GM12878 (cell line): ENCODE data around the gene RHOBTB1.

ENCODE experiments used
- RFX5 ChIP-seq: IDR thresholded peaks from 2 replicates; pipeline ENCODE4 v1.6.1; 2011; ENCODE audit warnings: low read depth, low read length, improper control_type of control experiment
- SMC3 ChIP-seq: IDR thresholded peaks from 2 replicates; pipeline ENCODE4 v1.6.1; 2011; ENCODE audit warnings: low read length, improper control_type of control experiment, borderline replicate concordance
- TF ChIP-seq, protein P1 (sequence below), 3 experiments: IDR thresholded peaks in 2 of 3; conservative IDR thresholded peaks in 1 of 3; 2 replicates each; pipeline ENCODE4 v1.5.1; 2011; ENCODE audit warnings: low read depth in 3 of 3, low read length in 3 of 3, mild to moderate bottlenecking in 3 of 3, control low read depth in 2 of 3, moderate library complexity in 2 of 3, inconsistent platforms in 1 of 3, mixed read lengths in 1 of 3; ENCODE audit not compliant: control insufficient read depth in 2 of 3, insufficient read depth in 1 of 3; ENCODE audit errors: extremely low read depth in 1 of 3

DNA sequence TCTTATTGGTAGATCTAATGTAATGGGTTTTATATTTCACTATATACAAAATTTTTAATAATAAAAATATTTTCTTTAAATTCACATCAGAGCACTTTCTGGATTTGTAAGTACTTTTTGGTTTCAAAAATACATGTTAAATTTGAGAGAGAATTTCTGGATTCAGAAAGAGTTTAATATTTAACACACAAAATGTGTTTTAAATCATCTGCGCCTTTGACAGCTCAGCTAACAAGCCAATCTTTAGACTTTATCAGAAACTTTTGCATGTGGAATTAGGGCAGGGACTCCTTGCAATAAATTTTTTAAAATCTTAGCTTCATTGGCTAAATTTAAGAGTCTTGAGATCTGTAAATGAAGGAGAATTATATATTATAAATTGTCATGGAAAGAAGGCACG, 32.7 kb upstream of the RHOBTB1 start:
- TF ChIP-seq RFX5 (no peak), SMC3 (no peak)
- TF ChIP-seq, protein P1, sequence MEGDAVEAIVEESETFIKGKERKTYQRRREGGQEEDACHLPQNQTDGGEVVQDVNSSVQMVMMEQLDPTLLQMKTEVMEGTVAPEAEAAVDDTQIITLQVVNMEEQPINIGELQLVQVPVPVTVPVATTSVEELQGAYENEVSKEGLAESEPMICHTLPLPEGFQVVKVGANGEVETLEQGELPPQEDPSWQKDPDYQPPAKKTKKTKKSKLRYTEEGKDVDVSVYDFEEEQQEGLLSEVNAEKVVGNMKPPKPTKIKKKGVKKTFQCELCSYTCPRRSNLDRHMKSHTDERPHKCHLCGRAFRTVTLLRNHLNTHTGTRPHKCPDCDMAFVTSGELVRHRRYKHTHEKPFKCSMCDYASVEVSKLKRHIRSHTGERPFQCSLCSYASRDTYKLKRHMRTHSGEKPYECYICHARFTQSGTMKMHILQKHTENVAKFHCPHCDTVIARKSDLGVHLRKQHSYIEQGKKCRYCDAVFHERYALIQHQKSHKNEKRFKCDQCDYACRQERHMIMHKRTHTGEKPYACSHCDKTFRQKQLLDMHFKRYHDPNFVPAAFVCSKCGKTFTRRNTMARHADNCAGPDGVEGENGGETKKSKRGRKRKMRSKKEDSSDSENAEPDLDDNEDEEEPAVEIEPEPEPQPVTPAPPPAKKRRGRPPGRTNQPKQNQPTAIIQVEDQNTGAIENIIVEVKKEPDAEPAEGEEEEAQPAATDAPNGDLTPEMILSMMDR (IDR thresholded peaks at IDR 0.05 in 2 of 3, conservative IDR thresholded peaks at IDR 0.05 in 1 of 3; ENCODE audit: control insufficient read depth in 2 of 3, extremely low read depth in 1 of 3, insufficient read depth in 1 of 3, low read depth in 3 of 3, low read length in 3 of 3) = no peak
